ENCODE measurements around the gene BLVRA. TPM values are rescaled to one million over a fixed set of nuclear protein-coding genes. Genes with fewer than 3 reads are reported as not detected.

Gene BLVRA
- total RNA-seq, 2 experiments from 2014 or later, result 0.91 TPM; not detected in 1

DNA sequence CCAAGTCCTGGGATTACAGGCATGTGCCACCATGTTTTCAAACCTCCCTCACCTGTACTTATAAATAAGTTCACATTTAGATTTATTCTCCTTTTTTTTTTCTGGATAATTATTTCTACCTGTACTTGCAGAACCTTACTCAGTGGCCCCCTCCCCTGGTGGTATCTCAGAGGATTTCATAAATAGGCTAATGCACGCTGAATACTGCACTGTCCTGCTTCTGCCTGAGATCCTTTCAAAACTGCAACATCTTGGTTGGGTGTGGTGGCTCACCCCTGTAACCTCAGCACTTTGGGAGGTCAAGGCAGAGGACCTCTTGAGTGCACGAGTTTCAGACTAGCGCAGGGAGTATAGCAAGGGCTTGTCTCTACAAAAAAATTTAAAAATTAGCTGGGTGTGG lies 4.6 kb upstream of the BLVRA start:
- TF ChIP-seq EZH2phosphoT487 (IDR thresholded peaks at IDR 0.05; ENCODE audit: borderline replicate concordance, low read depth, low read length) (no peak), CTCF (conservative IDR thresholded peaks at IDR 0.05; ENCODE audit: low read length) (no peak)
- POLR2A ChIA-PET, result interaction anchor here (0.6 to 0.7 kb wide), 3 partner anchors 137 to 1198 kb away, joined by 3 to 4 read pairs (median 4); no protein-coding TSS in a partner anchor
- Histone ChIP-seq H4K20me1 (ENCODE audit: insufficient read depth, low read length) (no peaks in the 10 kb centered on the region), H3K4me3 (ENCODE audit: low read depth, low read length, poor library complexity, severe bottlenecking) (no peak overlapping the region), H2AFZ (ENCODE audit: low read length) (no peak overlapping the region), H3K9me2 (ENCODE audit: insufficient read depth, low read length) (no peaks in the 10 kb centered on the region), H3K79me2 (ENCODE audit: insufficient read depth, low read depth, low read length) (no peaks in the 10 kb centered on the region), H3K27ac (ENCODE audit: low read depth, low read length, poor library complexity, severe bottlenecking) (no peak overlapping the region), H3K9me3 (ENCODE audit: low read length) (no peaks in the 10 kb centered on the region), H3K4me1 (ENCODE audit: insufficient read depth, low read length, poor library complexity, severe bottlenecking) (no peaks in the 10 kb centered on the region), H3K36me3 (ENCODE audit: insufficient read depth, low read length) (no peaks in the 10 kb centered on the region), H3K4me2 (ENCODE audit: low read length) (no peak overlapping the region)
- CTCF ChIA-PET (ENCODE audit: unreplicated experiment), result no interaction called here
- DNase-seq (ENCODE audit: low spot score), result no peak
- BruUV-seq (replicated peaks), result no TSS peak
- intact Hi-C loops (cut with micrococcal nuclease; ENCODE audit: unreplicated experiment), result no loop called here

GRCh38 chr7:43754596-43754995 lies 3.9 kb upstream of the BLVRA start:
- Histone ChIP-seq H2AFZ (ENCODE audit: low read length) (no peak overlapping the region), H3K9me3 (ENCODE audit: low read length) (no peaks in the 10 kb centered on the region), H3K4me2 (ENCODE audit: low read length) (no peak overlapping the region), H3K27ac (ENCODE audit: low read depth, low read length, poor library complexity, severe bottlenecking) (no peak overlapping the region), H3K4me1 (ENCODE audit: insufficient read depth, low read length, poor library complexity, severe bottlenecking) (no peaks in the 10 kb centered on the region), H3K9me2 (ENCODE audit: insufficient read depth, low read length) (no peaks in the 10 kb centered on the region), H3K79me2 (ENCODE audit: insufficient read depth, low read depth, low read length) (no peaks in the 10 kb centered on the region), H3K4me3 (ENCODE audit: low read depth, low read length, poor library complexity, severe bottlenecking) (no peak overlapping the region), H4K20me1 (ENCODE audit: insufficient read depth, low read length) (no peaks in the 10 kb centered on the region), H3K36me3 (ENCODE audit: insufficient read depth, low read length) (no peaks in the 10 kb centered on the region)
- ChIA-PET POLR2A (interaction anchor here (0.6 kb wide), 2 partner anchors 13 to 22 kb away, joined by 3 read pairs; no protein-coding TSS in a partner anchor), CTCF (ENCODE audit: unreplicated experiment) (no interaction called here)
- intact Hi-C loops (cut with micrococcal nuclease; ENCODE audit: unreplicated experiment), result no loop called here
- DNase-seq (ENCODE audit: low spot score), result no peak
- no peak for TF ChIP-seq EZH2phosphoT487 (IDR thresholded peaks at IDR 0.05; ENCODE audit: borderline replicate concordance, low read depth, low read length)
- no peak for TF ChIP-seq CTCF (conservative IDR thresholded peaks at IDR 0.05; ENCODE audit: low read length)
- no TSS peak for BruUV-seq (replicated peaks)

GRCh38 chr7:43756368-43757072 lies 2.0 kb upstream of the BLVRA start:
- CTCF ChIA-PET (ENCODE audit: unreplicated experiment), result no interaction called here
- DNase-seq (ENCODE audit: low spot score), result no peak
- BruUV-seq (replicated peaks), result no TSS peak

More at GRCh38 chr7:43756368-43757072, 2.0 kb upstream of the BLVRA start:
- TF ChIP-seq EZH2phosphoT487 (IDR thresholded peaks at IDR 0.05; ENCODE audit: borderline replicate concordance, low read depth, low read length) (no peak), CTCF (conservative IDR thresholded peaks at IDR 0.05; ENCODE audit: low read length) (no peak)
- no peak overlapping the region for H3K4me3 ChIP-seq (ENCODE audit: low read depth, low read length, poor library complexity, severe bottlenecking)
- no peaks in the 10 kb centered on the region for H3K4me1 ChIP-seq (ENCODE audit: insufficient read depth, low read length, poor library complexity, severe bottlenecking)
- H3K79me2 ChIP-seq (ENCODE audit: insufficient read depth, low read depth, low read length), result no peaks in the 10 kb centered on the region
- no peak overlapping the region for H2AFZ ChIP-seq (ENCODE audit: low read length)
- intact Hi-C loops (cut with micrococcal nuclease; ENCODE audit: unreplicated experiment), result no loop called here
- no peaks in the 10 kb centered on the region for H3K9me3 ChIP-seq (ENCODE audit: low read length)
- no peak overlapping the region for H3K27ac ChIP-seq (ENCODE audit: low read depth, low read length, poor library complexity, severe bottlenecking)
- POLR2A ChIA-PET, result interaction anchor here (0.5 to 0.7 kb wide), 2 partner anchors 153 to 428 kb away, joined by 3 to 4 read pairs; no protein-coding TSS in a partner anchor
- H3K36me3 ChIP-seq (ENCODE audit: insufficient read depth, low read length), result no peaks in the 10 kb centered on the region
- H4K20me1 ChIP-seq (ENCODE audit: insufficient read depth, low read length), result no peaks in the 10 kb centered on the region
- H3K9me2 ChIP-seq (ENCODE audit: insufficient read depth, low read length), result no peaks in the 10 kb centered on the region
- no peak overlapping the region for H3K4me2 ChIP-seq (ENCODE audit: low read length)

Measured in OCI-LY7 (cell line).